D721Med (cell line): ENCODE results near the gene C2orf92.
"Not testable (repeated sequence)": the region's sequence is repeated elsewhere in the genome, so short reads cannot be mapped to it uniquely, and the experiment has no call there.

ENCODE experiments used
- DNase-seq: peaks from one replicate; pipeline ENCODE4 v3.0.0; 2011; ENCODE audit warnings: low spot score; ENCODE audit not compliant: insufficient read length
- FAIRE-seq: peaks from 2 replicates; lab custom pipeline; 2011; peaks lifted over from hg19 to GRCh38; lab: Jason Lieb, UNC
- CTCF ChIP-seq: IDR thresholded peaks from 2 replicates; pipeline ENCODE4 v1.5.1; 2012; ENCODE audit warnings: mild to moderate bottlenecking, control low read depth; ENCODE audit not compliant: insufficient read depth; ENCODE audit errors: missing control alignments

Gene C2orf92

GRCh38 chr2:97678298-97678697 lies 8.8 kb downstream of the C2orf92 start:
- FAIRE-seq (no peak), DNase-seq (no peak)
- no peak for TF ChIP-seq CTCF

- not testable (repeated sequence) for DNase-seq, FAIRE-seq
Observed at GRCh38 chr2:97687235-97687634, 17.7 kb downstream of the C2orf92 start.

- DNase-seq (no peak), FAIRE-seq (no peak)
- TF ChIP-seq CTCF, result no peak
Observed at GRCh38 chr2:97688062-97688827, 18.7 kb downstream of the C2orf92 start.

GRCh38 chr2:97691166-97691565 lies 21.7 kb downstream of the C2orf92 start:
- FAIRE-seq, result no peak
- DNase-seq, result no peak
- no peak for TF ChIP-seq CTCF

- DNase-seq (no peak), FAIRE-seq (no peak)
- TF ChIP-seq CTCF, result no peak
Observed at GRCh38 chr2:97693476-97693875, 24.0 kb downstream of the C2orf92 start.

GRCh38 chr2:97695744-97696143 lies 26.2 kb downstream of the C2orf92 start:
- FAIRE-seq (no peak), DNase-seq (no peak)
- TF ChIP-seq CTCF, result no peak

- peak; percentile 95 for TF ChIP-seq CTCF
- DNase-seq (peak; percentile 52), FAIRE-seq (peak; percentile 56)
Observed at GRCh38 chr2:97697252-97698235, 28.0 kb downstream of the C2orf92 start.
